Keratinocyte (primary cell): Measurements from ENCODE around the gene NCK2. TPM values are rescaled to one million over a fixed set of nuclear protein-coding genes. Genes with fewer than 3 reads are reported as not detected.

ENCODE experiments used
- DNase-seq: peaks from one replicate; pipeline ENCODE4 v3.0.0-alpha.2; 2011; ENCODE audit warnings: low read depth, missing footprints, low spot score
- FAIRE-seq: peaks from 2 replicates; lab custom pipeline; 2011; peaks lifted over from hg19 to GRCh38; lab: Jason Lieb, UNC
- H2AFZ ChIP-seq: 2 replicates; pipeline ENCODE4 v1.6.0; 2012; ENCODE audit warnings: low read length, control low read depth, inconsistent platforms; ENCODE audit not compliant: control insufficient read depth
- H3K27ac ChIP-seq: 2 replicates; pipeline ENCODE4 v1.5.1; 2011; ENCODE audit warnings: low read length; ENCODE audit not compliant: control insufficient read depth, insufficient read depth
- H3K27me3 ChIP-seq: 3 replicates; pipeline ENCODE4 v1.6.0; 2011; ENCODE audit warnings: low read length; ENCODE audit not compliant: control insufficient read depth, insufficient read depth; ENCODE audit errors: extremely low read depth
- H3K36me3 ChIP-seq, 2 experiments: 2 replicates in 1 of 2; 3 replicates in 1 of 2; pipeline ENCODE4 v1.5.1; 2011; ENCODE audit warnings: low read length in 2 of 2, mild to moderate bottlenecking in 1 of 2; ENCODE audit not compliant: control insufficient read depth in 2 of 2, insufficient read depth in 2 of 2; ENCODE audit errors: extremely low read depth in 1 of 2
- H3K4me1 ChIP-seq: 3 replicates; pipeline ENCODE4 v1.5.1; 2011; ENCODE audit warnings: low read length; ENCODE audit not compliant: control insufficient read depth, insufficient read depth; ENCODE audit errors: extremely low read depth
- H3K4me2 ChIP-seq: 3 replicates; pipeline ENCODE4 v1.6.0; 2011; ENCODE audit warnings: low read depth, low read length; ENCODE audit not compliant: control insufficient read depth, insufficient read depth; ENCODE audit errors: extremely low read depth
- H3K4me3 ChIP-seq, 3 experiments: fragments of 200-600 bp in 1 of 3; sonication (generic) in 1 of 3; 2 replicates in 2 of 3; 3 replicates in 1 of 3; pipeline ENCODE4 v1.5.1; 2011 to 2016; ENCODE audit warnings: low read length in 3 of 3, mild to moderate bottlenecking in 3 of 3, control low read depth in 2 of 3, inconsistent platforms in 1 of 3, low read depth in 1 of 3, mixed read lengths in 1 of 3, mixed run types in 1 of 3, moderate library complexity in 1 of 3; ENCODE audit not compliant: control insufficient read depth in 2 of 3, insufficient read depth in 2 of 3; ENCODE audit errors: extremely low read depth in 1 of 3
- H3K79me2 ChIP-seq: 2 replicates; pipeline ENCODE4 v1.6.0; 2012; ENCODE audit warnings: low read length; ENCODE audit not compliant: control insufficient read depth, insufficient read depth
- H3K9ac ChIP-seq: 3 replicates; pipeline ENCODE4 v1.6.0; 2011; ENCODE audit warnings: low read length; ENCODE audit not compliant: control insufficient read depth, insufficient read depth; ENCODE audit errors: extremely low read depth
- H3K9me1 ChIP-seq: 3 replicates; pipeline ENCODE4 v1.6.0; 2011; ENCODE audit warnings: low read length; ENCODE audit not compliant: control insufficient read depth, insufficient read depth; ENCODE audit errors: extremely low read depth
- H3K9me3 ChIP-seq: 2 replicates; pipeline ENCODE4 v1.5.1; 2012; ENCODE audit warnings: low read depth, low read length; ENCODE audit not compliant: control insufficient read depth
- H4K20me1 ChIP-seq: 3 replicates; pipeline ENCODE4 v1.6.0; 2011; ENCODE audit warnings: low read length; ENCODE audit not compliant: control insufficient read depth, insufficient read depth; ENCODE audit errors: extremely low read depth
- CTCF ChIP-seq, 3 experiments: IDR thresholded peaks in 1 of 3; conservative IDR thresholded peaks in 1 of 3; optimal IDR thresholded peaks in 1 of 3; 2 replicates in 2 of 3; 3 replicates in 1 of 3; pipeline versions ENCODE3 to v1.5.1; 2011; ENCODE audit warnings: low read length in 3 of 3, mild to moderate bottlenecking in 3 of 3, moderate library complexity in 2 of 3, control low read depth in 1 of 3, inconsistent platforms in 1 of 3; ENCODE audit not compliant: insufficient read depth in 2 of 3; ENCODE audit errors: extremely low read depth in 1 of 3
- EZH2 ChIP-seq: IDR thresholded peaks from one replicate; pipeline ENCODE4 v1.6.1; 2012; ENCODE audit warnings: inconsistent platforms, mild to moderate bottlenecking, low read length, moderate library complexity
- dilution Hi-C: fragments of 300-500 bp; cut with MboI; formaldehyde crosslinking; loops from one replicate; pipeline ENCODE4 v1.7.0; 2020; ENCODE audit warnings: low sequenced_read_pairs; ENCODE audit not compliant: extremely low pct_ligation_motif_present
- polyA plus RNA-seq, 5 experiments: library from polyadenylated mRNA; depleted of rRNA in 3 of 5; stranded (reverse) in 3 of 5; stranded (forward) in 1 of 5; unstranded in 1 of 5; fragments of >200 nt; gene quantifications; 1 replicate in 1 of 5; 2 replicates in 3 of 5; 3 replicates in 1 of 5; pipeline versions ENCODE4 v1.2.1 to v1.2.3, GENCODE V29; 2011 to 2012; ENCODE audit warnings: missing spikeins in 2 of 5, low read depth in 1 of 5, low replicate concordance in 1 of 5

NCK2 gene
- polyA plus RNA-seq, 1 donor (not counting 4 experiments of a cell fraction or from before 2014, with no cell fraction given), result 31.4 TPM

GRCh38 chr2:105853354-105854088, 108.8 kb downstream of the NCK2 start:
- Histone ChIP-seq H3K9me1 (no peaks in the 10 kb centered on the region), H3K36me3 (peaks cover 3 to 6% of the 10 kb centered on the region in 2 experiments), H3K4me2 (peak overlapping the region; percentile 80), H3K27me3 (no peaks in the 10 kb centered on the region), H3K9me3 (no peaks in the 10 kb centered on the region), H3K79me2 (peaks cover 49% of the 10 kb centered on the region), H2AFZ (no peak overlapping the region), H4K20me1 (no peaks in the 10 kb centered on the region), H3K27ac (no peak overlapping the region), H3K9ac (no peak overlapping the region), H3K4me1 (peaks cover 35% of the 10 kb centered on the region), H3K4me3 (peak overlapping the region in 1 of 3 experiments; percentile 24)
- TF ChIP-seq EZH2, result no peak
- no peak for TF ChIP-seq CTCF (optimal IDR thresholded peaks at IDR 0.05 in 1 of 3, IDR thresholded peaks at IDR 0.05 in 1 of 3, conservative IDR thresholded peaks at IDR 0.05 in 1 of 3; ENCODE audit: extremely low read depth in 1 of 3, insufficient read depth in 2 of 3, low read length in 3 of 3)
- DNase-seq (no peak), FAIRE-seq (peak; percentile 82)
- dilution Hi-C loops, result no loop called here

GRCh38 chr2:105854972-105855371, 110.3 kb downstream of the NCK2 start:
- Histone ChIP-seq H3K4me2 (no peak overlapping the region), H3K36me3 (peaks cover 3 to 6% of the 10 kb centered on the region in 2 experiments), H3K9ac (no peak overlapping the region), H2AFZ (no peak overlapping the region), H3K9me3 (no peaks in the 10 kb centered on the region), H3K9me1 (no peaks in the 10 kb centered on the region), H3K27ac (peak overlapping the region; percentile 65), H4K20me1 (peaks cover 4% of the 10 kb centered on the region), H3K4me1 (peaks cover 48% of the 10 kb centered on the region), H3K27me3 (no peaks in the 10 kb centered on the region), H3K4me3 (no peak overlapping the region), H3K79me2 (peaks cover 46% of the 10 kb centered on the region)
- FAIRE-seq, result no peak
- DNase-seq, result no peak
- TF ChIP-seq CTCF (optimal IDR thresholded peaks at IDR 0.05 in 1 of 3, IDR thresholded peaks at IDR 0.05 in 1 of 3, conservative IDR thresholded peaks at IDR 0.05 in 1 of 3; ENCODE audit: extremely low read depth in 1 of 3, insufficient read depth in 2 of 3, low read length in 3 of 3) (no peak), EZH2 (no peak)
- dilution Hi-C loops, result no loop called here
